Endothelial cell of umbilical vein (primary cell): ENCODE measurements around the gene WIPF3. TPM values are rescaled to one million over a fixed set of nuclear protein-coding genes. Genes with fewer than 3 reads are reported as not detected.

Experiments used
- BruUV-seq: library from RNA; stranded (reverse); fragments of 400-500 nt; replicated peaks from 2 replicates; lab custom pipeline; 2021; lab: Mats Ljungman, UMichigan
- CTCF ChIA-PET: fragments of 300-600, 350-600 bp; sonication (Branson Sonifier 250); formaldehyde crosslinking; loops from one replicate; lab custom pipeline; 2021; ENCODE audit warnings: antibody characterized with exemption, inconsistent platforms; lab: Charles Lee
- POLR2A ChIA-PET: fragments of 300-600, 350-600 bp; sonication (Branson Sonifier 250); formaldehyde crosslinking; loops from one replicate; lab custom pipeline; 2021; ENCODE audit warnings: antibody characterized with exemption, inconsistent platforms; lab: Charles Lee
- DNase-seq: peaks from one replicate; pipeline ENCODE4 v3.0.0-alpha.2; 2011; ENCODE audit warnings: low read depth, low spot score
- FAIRE-seq: peaks from 2 replicates; lab custom pipeline; 2011; peaks lifted over from hg19 to GRCh38; lab: Jason Lieb, UNC
- H2AFZ ChIP-seq: 2 replicates; pipeline ENCODE4 v1.6.0; 2012; ENCODE audit warnings: low read depth, low read length, control low read depth, inconsistent platforms
- H3K27ac ChIP-seq: 2 replicates; pipeline ENCODE4 v1.5.1; 2011; ENCODE audit warnings: low read depth, mild to moderate bottlenecking, control low read depth, low read length, moderate library complexity; ENCODE audit not compliant: insufficient read depth
- H3K27me3 ChIP-seq, 2 experiments: 2 replicates each; pipeline versions ENCODE4 v1.6.0 to v1.6.1; 2011; ENCODE audit warnings: low read length in 2 of 2, mixed read lengths in 1 of 2; ENCODE audit not compliant: control insufficient read depth in 2 of 2, insufficient read depth in 2 of 2
- H3K36me3 ChIP-seq, 2 experiments: 2 replicates in 1 of 2; 3 replicates in 1 of 2; pipeline ENCODE4 v1.5.1; 2011; ENCODE audit warnings: low read length in 2 of 2, mild to moderate bottlenecking in 1 of 2, moderate library complexity in 1 of 2; ENCODE audit not compliant: control insufficient read depth in 2 of 2, insufficient read depth in 2 of 2; ENCODE audit errors: extremely low read depth in 1 of 2
- H3K4me1 ChIP-seq: 3 replicates; pipeline ENCODE4 v1.5.1; 2011; ENCODE audit warnings: mild to moderate bottlenecking, low read length; ENCODE audit not compliant: control insufficient read depth, insufficient read depth; ENCODE audit errors: extremely low read depth
- H3K4me2 ChIP-seq: 2 replicates; pipeline ENCODE4 v1.6.1; 2011; ENCODE audit warnings: low read length, control low read depth, mixed read lengths; ENCODE audit not compliant: insufficient read depth
- H3K4me3 ChIP-seq, 3 experiments: fragments of 200-600 bp in 1 of 3; sonication (generic), shearing (Covaris generic) in 1 of 3; replicated peaks in 1 of 3; 2 replicates each; pipeline ENCODE4 v1.5.1; 2011 to 2016; ENCODE audit warnings: control low read depth in 3 of 3, low read length in 3 of 3, mild to moderate bottlenecking in 2 of 3, inconsistent platforms in 1 of 3, low read depth in 1 of 3, moderate library complexity in 1 of 3; ENCODE audit not compliant: insufficient read depth in 1 of 3
- H3K79me2 ChIP-seq: 2 replicates; pipeline ENCODE4 v1.6.0; 2012; ENCODE audit warnings: low read length, inconsistent platforms; ENCODE audit not compliant: control insufficient read depth, insufficient read depth
- H3K9ac ChIP-seq: replicated peaks from 2 replicates; pipeline ENCODE3; 2011; ENCODE audit warnings: low read length, control low read depth; ENCODE audit not compliant: insufficient read depth; ENCODE audit errors: extremely low read depth
- H3K9me1 ChIP-seq: replicated peaks from 3 replicates; pipeline ENCODE4 v1.6.0; 2011; ENCODE audit warnings: mild to moderate bottlenecking, low read length; ENCODE audit not compliant: control insufficient read depth, insufficient read depth; ENCODE audit errors: extremely low read depth
- H3K9me3 ChIP-seq: replicated peaks from 2 replicates; pipeline ENCODE4 v1.5.1; 2012; ENCODE audit warnings: low read length, inconsistent platforms; ENCODE audit not compliant: control insufficient read depth, insufficient read depth
- H4K20me1 ChIP-seq: replicated peaks from 2 replicates; pipeline ENCODE3; 2011; ENCODE audit warnings: mild to moderate bottlenecking, low read length; ENCODE audit not compliant: control insufficient read depth, insufficient read depth; ENCODE audit errors: extremely low read depth
- EZH2 ChIP-seq: IDR thresholded peaks from 2 replicates; pipeline ENCODE4 v1.6.1; 2012; ENCODE audit warnings: borderline replicate concordance, low read depth, mild to moderate bottlenecking, moderate library complexity, low read length, inconsistent platforms; ENCODE audit not compliant: severe bottlenecking
- FOS ChIP-seq: IDR thresholded peaks from 2 replicates; pipeline ENCODE4 v1.6.1; 2011; ENCODE audit warnings: mild to moderate bottlenecking, low read length, moderate library complexity, borderline replicate concordance; ENCODE audit not compliant: insufficient read depth
- GATA2 ChIP-seq: IDR thresholded peaks from 2 replicates; pipeline ENCODE4 v1.7.0; 2011; ENCODE audit warnings: low read depth, mild to moderate bottlenecking, moderate library complexity, mixed read lengths, low read length; ENCODE audit not compliant: insufficient read length, insufficient read depth
- JUN ChIP-seq: IDR thresholded peaks from 2 replicates; pipeline ENCODE4 v1.6.1; 2011; ENCODE audit warnings: borderline replicate concordance, low read depth; ENCODE audit not compliant: insufficient read length, insufficient read depth
- MYC ChIP-seq: IDR thresholded peaks from one replicate; pipeline ENCODE4 v1.6.1; 2011; ENCODE audit warnings: mild to moderate bottlenecking, low read depth, low read length
- POLR2A ChIP-seq: IDR thresholded peaks from 2 replicates; pipeline ENCODE4 v1.6.1; 2012; ENCODE audit warnings: low read depth, mild to moderate bottlenecking, control low read depth, low read length
- POLR2AphosphoS5 ChIP-seq: IDR thresholded peaks from 2 replicates; pipeline ENCODE4 v1.6.1; 2012; ENCODE audit warnings: low read depth, mild to moderate bottlenecking, control low read depth, low read length, moderate library complexity; ENCODE audit not compliant: insufficient read depth
- dilution Hi-C: fragments of 300-500 bp; cut with MboI; formaldehyde crosslinking; loops from one replicate; pipeline ENCODE4 v1.15.0; 2019; ENCODE audit warnings: low sequenced_read_pairs; ENCODE audit not compliant: extremely low pct_ligation_motif_present
- intact Hi-C: fragments of 100-400 bp; cut with micrococcal nuclease; formaldehyde crosslinking; loops from one replicate; pipeline ENCODE4 v1.10.0; 2022
- polyA plus RNA-seq, 4 experiments: library from polyadenylated mRNA; depleted of rRNA in 3 of 4; stranded (reverse) in 3 of 4; unstranded in 1 of 4; fragments of >200 nt; gene quantifications; 2 replicates each; pipeline versions ENCODE4 v1.2.1 to v1.2.3, GENCODE V29; 2011 to 2012; ENCODE audit warnings: missing spikeins in 1 of 4
- total RNA-seq: library from RNA; stranded (reverse); gene quantifications from 2 replicates; pipeline ENCODE4 v1.2.3, GENCODE V29; 2021
- TF ChIP-seq, protein P1 (sequence below): IDR thresholded peaks from 2 replicates; pipeline ENCODE4 v1.6.1; 2011; ENCODE audit not compliant: insufficient read depth, insufficient read length
- TF ChIP-seq, protein P2 (sequence below), 2 donors: IDR thresholded peaks; 1 replicate in 1 of 2; 2 replicates in 1 of 2; pipeline ENCODE4 v1.5.1; 2011; ENCODE audit warnings: low read length in 2 of 2, mild to moderate bottlenecking in 2 of 2, moderate library complexity in 2 of 2, control low read depth in 1 of 2, inconsistent platforms in 1 of 2, low read depth in 1 of 2; ENCODE audit not compliant: insufficient read depth in 1 of 2; ENCODE audit errors: extremely low read depth in 1 of 2

Gene WIPF3
- total and polyA plus RNA-seq, 2 donors (not counting 3 experiments of a cell fraction or from before 2014, with no cell fraction given) = 0.01 to 0.35 TPM

DNA sequence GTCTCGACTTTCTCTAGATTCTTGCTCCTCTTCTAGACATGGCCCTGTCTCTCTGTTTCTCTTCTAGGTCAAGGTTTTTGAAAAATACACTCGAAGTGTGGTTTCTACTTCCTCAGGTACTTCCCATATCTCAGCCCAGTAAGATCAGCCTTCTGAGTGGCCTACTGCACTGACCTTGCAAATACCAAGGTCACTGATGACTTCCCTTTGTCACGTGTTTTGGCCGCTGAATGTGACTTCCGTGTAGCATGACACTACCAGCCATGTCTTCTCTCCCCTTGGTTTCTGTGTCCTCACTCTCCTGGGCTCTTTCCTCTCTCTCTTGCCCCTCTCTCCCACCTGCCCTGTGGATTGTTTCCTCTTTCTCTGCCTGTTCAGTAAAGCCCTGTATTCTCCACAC is 7.9 kb upstream of the WIPF3 start:
- POLR2A ChIA-PET = no interaction called here
- DNase-seq = no peak
- BruUV-seq = no TSS peak
- no peak for FAIRE-seq
- Histone ChIP-seq H3K27me3 (peaks cover 10 to 15% of the 10 kb centered on the region in 2 experiments), H3K4me3 (no peak overlapping the region), H3K36me3 (no peaks in the 10 kb centered on the region), H3K9me3 (no peaks in the 10 kb centered on the region), H3K27ac (no peak overlapping the region), H2AFZ (no peak overlapping the region), H3K9ac (no peak overlapping the region), H4K20me1 (no peaks in the 10 kb centered on the region), H3K9me1 (no peaks in the 10 kb centered on the region), H3K79me2 (no peaks in the 10 kb centered on the region), H3K4me1 (no peaks in the 10 kb centered on the region), H3K4me2 (no peak overlapping the region)
- dilution Hi-C loops (no loop called here), intact Hi-C loops (no loop called here)
- TF ChIP-seq POLR2AphosphoS5 = no peak
- TF ChIP-seq JUN = no peak
- TF ChIP-seq EZH2 = no peak
- no peak for TF ChIP-seq POLR2A
- TF ChIP-seq GATA2 = no peak
- TF ChIP-seq MYC = no peak
- TF ChIP-seq, protein P1, sequence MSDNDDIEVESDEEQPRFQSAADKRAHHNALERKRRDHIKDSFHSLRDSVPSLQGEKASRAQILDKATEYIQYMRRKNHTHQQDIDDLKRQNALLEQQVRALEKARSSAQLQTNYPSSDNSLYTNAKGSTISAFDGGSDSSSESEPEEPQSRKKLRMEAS = no peak
- TF ChIP-seq FOS = no peak
- TF ChIP-seq, protein P2, sequence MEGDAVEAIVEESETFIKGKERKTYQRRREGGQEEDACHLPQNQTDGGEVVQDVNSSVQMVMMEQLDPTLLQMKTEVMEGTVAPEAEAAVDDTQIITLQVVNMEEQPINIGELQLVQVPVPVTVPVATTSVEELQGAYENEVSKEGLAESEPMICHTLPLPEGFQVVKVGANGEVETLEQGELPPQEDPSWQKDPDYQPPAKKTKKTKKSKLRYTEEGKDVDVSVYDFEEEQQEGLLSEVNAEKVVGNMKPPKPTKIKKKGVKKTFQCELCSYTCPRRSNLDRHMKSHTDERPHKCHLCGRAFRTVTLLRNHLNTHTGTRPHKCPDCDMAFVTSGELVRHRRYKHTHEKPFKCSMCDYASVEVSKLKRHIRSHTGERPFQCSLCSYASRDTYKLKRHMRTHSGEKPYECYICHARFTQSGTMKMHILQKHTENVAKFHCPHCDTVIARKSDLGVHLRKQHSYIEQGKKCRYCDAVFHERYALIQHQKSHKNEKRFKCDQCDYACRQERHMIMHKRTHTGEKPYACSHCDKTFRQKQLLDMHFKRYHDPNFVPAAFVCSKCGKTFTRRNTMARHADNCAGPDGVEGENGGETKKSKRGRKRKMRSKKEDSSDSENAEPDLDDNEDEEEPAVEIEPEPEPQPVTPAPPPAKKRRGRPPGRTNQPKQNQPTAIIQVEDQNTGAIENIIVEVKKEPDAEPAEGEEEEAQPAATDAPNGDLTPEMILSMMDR (IDR thresholded peaks at IDR 0.05; ENCODE audit: extremely low read depth in 1 of 2, insufficient read depth in 1 of 2, low read depth in 1 of 2, low read length in 2 of 2) = no peak
- CTCF ChIA-PET = interaction anchor here (1.4 kb wide), 1 partner anchor 96 kb away, joined by 3 read pairs; no protein-coding TSS in a partner anchor
